Lower leg skin (tissue), 4 donors: ENCODE data around the gene MGRN1. TPM values are rescaled to one million over a fixed set of nuclear protein-coding genes. Genes with fewer than 3 reads are reported as not detected.

Experiments
- DNase-seq, 2 donors: peaks; one replicate each; pipeline ENCODE4 v3.0.0-alpha.2; 2019; ENCODE audit warnings: low spot score in 2 of 2
- H3K4me3 ChIP-seq: fragments of 200-600 bp; sonication (generic); 2 replicates; pipeline ENCODE4 v1.5.1; 2017; ENCODE audit warnings: mild to moderate bottlenecking, low read depth; ENCODE audit not compliant: poor library complexity, severe bottlenecking
- CTCF ChIP-seq, 3 donors: fragments of 450-650 bp; IDR thresholded peaks; one replicate each; pipeline ENCODE4 v1.5.1; 2016; ENCODE audit warnings: antibody characterized with exemption in 3 of 3, mild to moderate bottlenecking in 3 of 3, moderate library complexity in 2 of 3
- POLR2A ChIP-seq, 2 donors: fragments of 450-650 bp; IDR thresholded peaks; one replicate each; pipeline ENCODE4 v1.6.1; 2016 to 2017; ENCODE audit warnings: antibody characterized with exemption in 2 of 2, mild to moderate bottlenecking in 1 of 2, moderate library complexity in 1 of 2
- WGBS, 2 donors: methylation state at CpG; one replicate each; pipeline ENCODE4 v1.1.5; 2018; 5-methylcytosine and 5-hydroxymethylcytosine counted together
- intact Hi-C: fragments of 100-400 bp; cut with DNase I; formaldehyde crosslinking; loops from one replicate; pipeline ENCODE4 v1.15.0; 2023; ENCODE audit warnings: low total_unique reads
- total RNA-seq, 4 donors: library from RNA; depleted of rRNA; stranded (reverse); fragments of >200 nt; gene quantifications; one replicate each; pipeline ENCODE4 v1.1.0, GENCODE V29; 2016

Gene MGRN1
- total RNA-seq, 4 donors from 2014 or later, result 35.3 to 53.4 (median 40.1) TPM

DNA sequence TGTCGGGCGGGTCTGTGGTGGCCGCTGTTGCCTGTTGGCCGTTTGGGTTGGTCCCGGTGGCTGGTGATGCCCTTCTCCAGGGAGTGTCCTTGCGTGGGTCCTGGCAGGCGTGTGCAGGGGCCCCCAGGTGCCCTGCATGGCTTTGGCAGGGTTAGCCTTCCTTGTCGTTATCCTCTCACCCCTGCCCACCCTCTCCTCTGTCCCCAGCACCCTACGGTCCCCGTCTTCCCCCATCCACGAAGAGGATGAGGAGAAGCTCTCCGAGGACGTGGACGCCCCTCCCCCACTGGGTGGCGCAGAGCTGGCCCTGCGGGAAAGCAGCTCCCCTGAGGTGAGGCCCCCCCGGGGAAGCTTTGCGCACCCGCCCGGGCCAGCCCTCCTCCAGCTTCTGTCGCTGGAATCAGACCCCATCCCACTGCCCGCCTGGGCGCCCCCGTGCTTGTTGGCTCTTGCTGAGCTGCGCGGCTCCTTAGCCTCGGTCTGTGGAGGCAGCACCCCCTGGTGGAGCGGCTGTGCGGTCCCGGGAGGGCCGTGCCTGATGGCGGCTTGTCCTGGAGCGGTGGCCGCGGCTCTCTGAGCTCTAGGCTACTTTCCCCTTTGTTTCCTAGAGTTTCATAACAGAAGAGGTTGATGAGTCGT, 58.1 kb downstream of the MGRN1 start:
- intact Hi-C loops, result no loop called here
- WGBS, 2 donors, result 77 to 80% methylated on average over 24 to 35 of the region's 36 CpGs
- no peak for DNase-seq
- TF ChIP-seq POLR2A (IDR thresholded peaks at IDR 0.05) (no peak), CTCF (IDR thresholded peaks at IDR 0.05) (no peak)
- no peak overlapping the region for H3K4me3 ChIP-seq

DNA sequence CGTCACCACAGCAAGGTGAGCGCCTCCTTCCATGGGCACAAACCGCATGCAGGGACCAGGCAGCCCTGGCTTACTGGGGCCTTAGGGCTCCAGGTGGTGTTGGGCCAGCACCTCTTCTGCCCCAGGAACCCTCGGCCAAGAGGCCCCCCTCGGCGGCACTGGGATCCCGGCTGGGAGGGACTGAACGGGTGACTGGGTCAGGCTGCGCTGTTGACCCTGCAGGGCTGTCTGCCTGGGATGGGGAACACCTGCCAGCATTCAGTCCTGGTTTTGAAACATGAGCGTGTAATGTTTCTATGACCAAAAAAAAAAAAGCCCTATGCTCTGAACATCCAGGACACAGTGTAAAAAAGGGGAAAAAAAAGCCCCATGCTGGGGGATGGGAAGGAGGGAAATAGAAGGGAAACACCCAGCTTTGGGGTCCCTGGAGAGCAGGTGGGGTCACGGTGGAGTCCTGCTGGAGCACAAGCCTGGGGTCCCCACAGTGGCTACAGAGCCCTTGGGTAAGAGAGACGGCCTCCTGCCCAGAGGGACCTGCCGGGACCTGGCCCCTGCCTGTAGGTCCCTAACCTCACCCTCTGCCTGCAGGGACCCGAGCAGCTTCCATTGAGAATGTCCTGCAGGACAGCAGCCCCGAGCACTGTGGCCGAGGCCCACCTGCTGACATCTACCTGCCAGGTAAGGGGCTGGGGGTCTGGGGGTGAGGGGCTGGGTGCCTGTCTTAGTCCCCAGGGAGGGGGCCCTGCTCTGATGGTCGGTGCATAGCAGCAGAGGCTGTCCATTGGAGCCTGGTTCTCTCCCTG, 58.8 kb downstream of the MGRN1 start:
- no peak for TF ChIP-seq CTCF (IDR thresholded peaks at IDR 0.05)
- TF ChIP-seq POLR2A (IDR thresholded peaks at IDR 0.05), result no peak
- DNase-seq, result no peak
- intact Hi-C loops, result no loop called here
- no peak overlapping the region for H3K4me3 ChIP-seq
- WGBS, 2 donors, result 84 to 86% methylated on average over 13 to 14 of the region's 17 CpGs

DNA sequence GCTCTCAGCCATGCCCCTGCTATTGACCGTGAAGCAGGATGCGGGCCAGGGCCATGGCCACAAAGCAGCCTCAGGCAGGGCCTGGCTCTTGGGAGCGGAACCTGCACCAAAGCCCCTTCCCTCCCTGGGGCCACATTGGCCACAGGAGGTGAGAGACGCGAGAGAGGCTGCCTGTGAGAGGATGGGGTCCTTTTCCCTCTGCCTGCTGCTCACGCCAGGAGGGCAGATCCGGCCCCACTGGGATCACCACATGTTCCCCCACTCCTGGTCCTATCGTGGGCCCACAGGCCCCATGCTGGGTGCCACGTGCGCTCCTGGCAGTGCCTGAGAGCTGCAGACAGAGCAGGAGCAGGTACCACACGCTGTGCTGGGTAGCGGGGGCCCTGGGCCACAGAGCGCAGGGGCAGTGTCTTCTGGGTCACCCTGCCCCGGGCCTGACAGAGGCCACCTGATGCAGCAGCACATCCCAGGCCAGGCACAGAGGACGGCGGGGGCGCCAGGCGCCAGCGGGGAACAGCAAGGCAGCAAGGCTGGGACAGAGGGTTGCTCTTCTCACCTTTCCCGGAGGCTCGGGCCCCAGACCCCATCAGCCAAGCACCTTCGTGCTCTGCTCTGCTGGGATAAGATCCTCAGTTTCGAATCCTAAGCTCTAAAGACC, 59.6 kb downstream of the MGRN1 start:
- TF ChIP-seq POLR2A (IDR thresholded peaks at IDR 0.05) (no peak), CTCF (IDR thresholded peaks at IDR 0.05) (no peak)
- no peak overlapping the region for H3K4me3 ChIP-seq
- intact Hi-C loops, result no loop called here
- no peak for DNase-seq
- 92 to 95% methylated on average over 22 to 23 of the region's 23 CpGs for WGBS, 2 donors

DNA sequence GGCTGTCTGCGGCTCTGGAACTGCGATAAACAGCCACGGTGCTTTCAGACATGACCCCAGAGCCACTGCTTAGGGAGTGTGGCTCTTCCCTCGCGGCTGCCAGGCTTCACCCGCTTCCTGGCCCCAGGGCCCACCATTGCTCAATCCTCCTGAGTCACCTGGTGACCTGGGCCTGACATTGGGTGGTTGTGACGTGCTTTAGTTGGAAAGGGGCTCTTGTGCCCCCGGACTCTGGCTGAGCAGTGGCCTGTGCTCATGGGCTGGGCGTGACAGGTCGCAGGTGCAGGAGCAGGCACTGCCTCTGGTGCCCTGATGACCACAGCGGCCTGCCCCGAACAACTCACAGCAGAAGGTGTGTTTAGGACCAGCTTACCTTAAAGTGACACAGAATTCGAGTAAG, 60.1 kb downstream of the MGRN1 start:
- no peak for TF ChIP-seq CTCF (IDR thresholded peaks at IDR 0.05)
- intact Hi-C loops, result no loop called here
- 78 to 82% methylated on average over 13 of the region's 13 CpGs for WGBS, 2 donors

DNA sequence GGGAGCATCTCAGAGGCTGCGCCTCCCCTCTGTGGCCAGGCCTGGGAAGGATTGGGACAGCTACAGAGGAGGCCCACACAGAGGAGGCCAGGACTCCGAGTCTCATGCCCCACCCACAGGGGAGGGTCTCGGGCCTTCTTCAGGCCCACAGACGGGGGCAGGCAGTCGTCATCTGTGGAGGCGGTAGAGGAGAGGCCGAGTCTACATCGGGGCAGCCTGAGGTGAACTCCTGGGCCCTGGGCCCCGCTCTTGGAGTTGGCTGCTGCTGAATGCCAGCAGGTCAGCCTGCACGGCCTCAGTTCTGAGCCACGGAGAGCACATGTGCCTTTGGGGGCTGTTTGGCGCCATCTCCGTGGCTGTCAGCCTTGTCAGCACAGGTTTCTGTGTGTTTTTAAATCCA, 60.7 kb downstream of the MGRN1 start:
- intact Hi-C loops, result no loop called here
- DNase-seq, result no peak
- TF ChIP-seq CTCF (IDR thresholded peaks at IDR 0.05) (no peak), POLR2A (IDR thresholded peaks at IDR 0.05) (no peak)
- no peak overlapping the region for H3K4me3 ChIP-seq
- 86 to 89% methylated on average over 13 of the region's 13 CpGs for WGBS, 2 donors

More for the DNA sequence above, 60.1 kb downstream of the MGRN1 start:
- H3K4me3 ChIP-seq, result no peak overlapping the region
- DNase-seq, result no peak
